HepG2 (cell line): ENCODE results near the gene SLCO3A1. TPM values are rescaled to one million over a fixed set of nuclear protein-coding genes. Genes with fewer than 3 reads are reported as not detected.

Experiments used
- EHMT2 ChIP-seq: fragments of 200-600 bp; sonication (generic); IDR thresholded peaks from 2 replicates; pipeline ENCODE4 v1.7.0; 2017; ENCODE audit warnings: antibody characterized with exemption, low read depth, low read length, borderline replicate concordance
- GLMP ChIP-seq: sonication (generic); formaldehyde crosslinking; IDR thresholded peaks from 2 replicates; pipeline ENCODE4 v1.9.0; 2021; ENCODE audit warnings: missing genetic modification reagents, mild to moderate bottlenecking, borderline replicate concordance
- TBX3 ChIP-seq: fragments of 450-650 bp; IDR thresholded peaks from 2 replicates; pipeline ENCODE4 v1.6.1; 2017; ENCODE audit warnings: antibody characterized with exemption, mild to moderate bottlenecking, inconsistent platforms, borderline replicate concordance
- ZFP36L1 ChIP-seq: sonication (generic); formaldehyde crosslinking; IDR thresholded peaks from 2 replicates; pipeline ENCODE4 v1.8.0; 2022; ENCODE audit warnings: mild to moderate bottlenecking, missing genetic modification reagents, moderate library complexity
- ZNF326 ChIP-seq: sonication (generic); formaldehyde crosslinking; IDR thresholded peaks from 2 replicates; pipeline ENCODE4 v1.4.0; 2020; ENCODE audit warnings: missing genetic modification reagents, borderline replicate concordance
- ZNF431 ChIP-seq: sonication (generic); formaldehyde crosslinking; IDR thresholded peaks from 2 replicates; pipeline ENCODE4 v1.9.0; 2022; ENCODE audit warnings: missing genetic modification reagents, low read depth, mild to moderate bottlenecking, borderline replicate concordance
- ZNF513 ChIP-seq: sonication (generic); formaldehyde crosslinking; conservative IDR thresholded peaks from 2 replicates; pipeline ENCODE4 v1.5.0; 2020; ENCODE audit warnings: missing genetic modification reagents
- ZNF558 ChIP-seq: sonication (generic); formaldehyde crosslinking; IDR thresholded peaks from 2 replicates; pipeline ENCODE4 v1.9.0; 2022; ENCODE audit warnings: mild to moderate bottlenecking, missing genetic modification reagents, borderline replicate concordance
- ZNF577 ChIP-seq: sonication (generic); formaldehyde crosslinking; IDR thresholded peaks from 2 replicates; pipeline ENCODE4 v1.4.0; 2020; ENCODE audit warnings: mild to moderate bottlenecking, low read depth, missing genetic modification reagents, borderline replicate concordance
- ZNF607 ChIP-seq: sonication (generic); formaldehyde crosslinking; IDR thresholded peaks from 2 replicates; pipeline ENCODE4 v1.5.1; 2020; ENCODE audit warnings: missing genetic modification reagents, mild to moderate bottlenecking, borderline replicate concordance
- ZNF644 ChIP-seq: IDR thresholded peaks from 2 replicates; pipeline ENCODE4 v1.6.1; 2016; ENCODE audit warnings: low read depth
- ZNF747 ChIP-seq: sonication (generic); formaldehyde crosslinking; IDR thresholded peaks from 2 replicates; pipeline ENCODE4 v1.8.1; 2023; ENCODE audit warnings: missing genetic modification reagents, mild to moderate bottlenecking, borderline replicate concordance
- ZNF761 ChIP-seq: sonication (generic); formaldehyde crosslinking; conservative IDR thresholded peaks from 2 replicates; pipeline ENCODE4 v1.4.0; 2020; ENCODE audit warnings: mild to moderate bottlenecking, missing genetic modification reagents
- ZNF850 ChIP-seq: sonication (generic); formaldehyde crosslinking; conservative IDR thresholded peaks from 2 replicates; pipeline ENCODE4 v1.9.0; 2021; ENCODE audit warnings: mild to moderate bottlenecking, missing genetic modification reagents
- polyA plus RNA-seq, 8 experiments: library from polyadenylated mRNA; depleted of rRNA in 3 of 8; stranded (reverse) in 7 of 8; unstranded in 1 of 8; fragments of >200 nt; fragmentation: Illumina TruSeq in 4 of 8; extraction: Trizol in 4 of 8; gene quantifications; 2 replicates each; pipeline versions ENCODE4 v1.2.1 to v1.2.3, GENCODE V29; 2011 to 2016; ENCODE audit warnings: low read depth in 4 of 8, missing spikeins in 1 of 8, mixed read lengths in 1 of 8; ENCODE audit not compliant: insufficient read depth in 1 of 8
- total RNA-seq, 5 experiments: library from RNA; depleted of rRNA; stranded (reverse); fragments of >200 nt; fragmentation: Illumina TruSeq; extraction: Trizol; gene quantifications; 2 replicates each; pipeline ENCODE4 v1.2.3, GENCODE V29; 2016; ENCODE audit warnings: low read depth in 1 of 5
- TF ChIP-seq, protein P1 (sequence below): sonication (generic); formaldehyde crosslinking; conservative IDR thresholded peaks from 2 replicates; pipeline ENCODE4 v1.8.0; 2022; ENCODE audit warnings: missing genetic modification reagents
- TF ChIP-seq, protein P2 (sequence below): sonication (generic); formaldehyde crosslinking; IDR thresholded peaks from 2 replicates; pipeline ENCODE4 v1.8.0; 2022; ENCODE audit warnings: mild to moderate bottlenecking, missing genetic modification reagents, moderate library complexity
- TF ChIP-seq, protein P3 (sequence below): IDR thresholded peaks from 2 replicates; pipeline ENCODE4 v1.6.1; 2016; ENCODE audit warnings: missing biosample characterization, missing genetic modification reagents, low read depth
- TF ChIP-seq, protein P4 (sequence below): sonication (generic); formaldehyde crosslinking; IDR thresholded peaks from 2 replicates; pipeline ENCODE4 v1.4.0; 2020; ENCODE audit warnings: mild to moderate bottlenecking, missing genetic modification reagents
- TF ChIP-seq, protein P5 (sequence below): sonication (generic); formaldehyde crosslinking; IDR thresholded peaks from 2 replicates; pipeline ENCODE4 v1.5.0; 2020; ENCODE audit warnings: missing genetic modification reagents

SLCO3A1 gene
- total and polyA plus RNA-seq, 2 of the 13 experiments (the other 11 are each of a cell fraction or from before 2014, with no cell fraction given) = 0.02 TPM; not detected in 1

DNA sequence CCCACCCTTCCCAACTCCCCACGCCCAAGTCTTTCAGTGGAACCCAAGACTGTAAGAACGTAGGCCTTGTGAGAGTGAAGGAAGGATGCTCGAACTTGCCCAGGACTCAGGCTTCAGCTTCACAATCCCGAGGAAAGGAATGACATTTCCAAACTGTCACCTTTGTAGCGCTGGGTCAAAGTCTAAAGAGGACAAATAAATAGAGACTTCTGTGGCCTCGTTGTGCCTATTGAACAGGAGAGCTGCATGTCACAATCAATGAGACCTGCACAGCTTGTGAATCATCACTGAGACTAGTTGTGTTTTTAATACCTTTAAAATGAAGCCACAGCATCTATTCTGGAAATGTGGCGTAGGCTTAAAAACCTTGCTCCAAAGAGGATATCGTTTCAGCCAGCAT, 317.4 kb downstream of the SLCO3A1 start (continued):
- TF ChIP-seq ZNF761 = no peak
- TF ChIP-seq ZNF326 (CRISPR knock-in tag) = no peak
- TF ChIP-seq, protein P1, sequence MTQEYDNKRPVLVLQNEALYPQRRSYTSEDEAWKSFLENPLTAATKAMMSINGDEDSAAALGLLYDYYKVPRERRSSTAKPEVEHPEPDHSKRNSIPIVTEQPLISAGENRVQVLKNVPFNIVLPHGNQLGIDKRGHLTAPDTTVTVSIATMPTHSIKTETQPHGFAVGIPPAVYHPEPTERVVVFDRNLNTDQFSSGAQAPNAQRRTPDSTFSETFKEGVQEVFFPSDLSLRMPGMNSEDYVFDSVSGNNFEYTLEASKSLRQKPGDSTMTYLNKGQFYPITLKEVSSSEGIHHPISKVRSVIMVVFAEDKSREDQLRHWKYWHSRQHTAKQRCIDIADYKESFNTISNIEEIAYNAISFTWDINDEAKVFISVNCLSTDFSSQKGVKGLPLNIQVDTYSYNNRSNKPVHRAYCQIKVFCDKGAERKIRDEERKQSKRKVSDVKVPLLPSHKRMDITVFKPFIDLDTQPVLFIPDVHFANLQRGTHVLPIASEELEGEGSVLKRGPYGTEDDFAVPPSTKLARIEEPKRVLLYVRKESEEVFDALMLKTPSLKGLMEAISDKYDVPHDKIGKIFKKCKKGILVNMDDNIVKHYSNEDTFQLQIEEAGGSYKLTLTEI (CRISPR knock-in tag) = no peak
- TF ChIP-seq GLMP (CRISPR knock-in tag) = no peak
- TF ChIP-seq, protein P2, sequence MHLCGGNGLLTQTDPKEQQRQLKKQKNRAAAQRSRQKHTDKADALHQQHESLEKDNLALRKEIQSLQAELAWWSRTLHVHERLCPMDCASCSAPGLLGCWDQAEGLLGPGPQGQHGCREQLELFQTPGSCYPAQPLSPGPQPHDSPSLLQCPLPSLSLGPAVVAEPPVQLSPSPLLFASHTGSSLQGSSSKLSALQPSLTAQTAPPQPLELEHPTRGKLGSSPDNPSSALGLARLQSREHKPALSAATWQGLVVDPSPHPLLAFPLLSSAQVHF (CRISPR knock-in tag) = no peak
- TF ChIP-seq, protein P3, sequence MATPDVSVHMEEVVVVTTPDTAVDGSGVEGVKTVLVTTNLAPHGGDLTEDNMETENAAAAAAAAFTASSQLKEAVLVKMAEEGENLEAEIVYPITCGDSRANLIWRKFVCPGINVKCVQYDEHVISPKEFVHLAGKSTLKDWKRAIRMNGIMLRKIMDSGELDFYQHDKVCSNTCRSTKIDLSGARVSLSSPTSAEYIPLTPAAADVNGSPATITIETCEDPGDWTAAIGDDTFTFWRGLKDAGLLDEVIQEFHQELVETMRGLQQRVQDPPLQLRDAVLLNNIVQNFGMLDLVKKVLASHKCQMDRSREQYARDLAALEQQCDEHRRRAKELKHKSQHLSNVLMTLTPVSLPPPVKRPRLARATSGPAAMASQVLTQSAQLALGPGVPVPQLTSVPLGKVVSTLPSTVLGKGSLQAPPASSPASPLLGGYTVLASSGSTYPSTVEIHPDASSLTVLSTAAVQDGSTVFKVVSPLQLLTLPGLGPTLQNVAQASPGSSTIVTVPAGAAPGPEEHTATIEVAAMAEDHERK (CRISPR knock-in tag) = no peak
- TF ChIP-seq ZNF577 (CRISPR knock-in tag) = no peak
- TF ChIP-seq TBX3 = no peak
- TF ChIP-seq EHMT2 = no peak; the same call in 1 of the 2 replicates
- TF ChIP-seq, protein P4, sequence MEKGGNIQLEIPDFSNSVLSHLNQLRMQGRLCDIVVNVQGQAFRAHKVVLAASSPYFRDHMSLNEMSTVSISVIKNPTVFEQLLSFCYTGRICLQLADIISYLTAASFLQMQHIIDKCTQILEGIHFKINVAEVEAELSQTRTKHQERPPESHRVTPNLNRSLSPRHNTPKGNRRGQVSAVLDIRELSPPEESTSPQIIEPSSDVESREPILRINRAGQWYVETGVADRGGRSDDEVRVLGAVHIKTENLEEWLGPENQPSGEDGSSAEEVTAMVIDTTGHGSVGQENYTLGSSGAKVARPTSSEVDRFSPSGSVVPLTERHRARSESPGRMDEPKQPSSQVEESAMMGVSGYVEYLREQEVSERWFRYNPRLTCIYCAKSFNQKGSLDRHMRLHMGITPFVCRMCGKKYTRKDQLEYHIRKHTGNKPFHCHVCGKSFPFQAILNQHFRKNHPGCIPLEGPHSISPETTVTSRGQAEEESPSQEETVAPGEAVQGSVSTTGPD (CRISPR knock-in tag) = no peak
- TF ChIP-seq ZNF644 = 0 out of 2 replicates have a peak, but pooled peaks have one; percentile 46
- no peak for TF ChIP-seq ZNF513 (CRISPR knock-in tag)
- no peak for TF ChIP-seq ZNF431
- no peak for TF ChIP-seq ZNF607
- TF ChIP-seq, protein P5, sequence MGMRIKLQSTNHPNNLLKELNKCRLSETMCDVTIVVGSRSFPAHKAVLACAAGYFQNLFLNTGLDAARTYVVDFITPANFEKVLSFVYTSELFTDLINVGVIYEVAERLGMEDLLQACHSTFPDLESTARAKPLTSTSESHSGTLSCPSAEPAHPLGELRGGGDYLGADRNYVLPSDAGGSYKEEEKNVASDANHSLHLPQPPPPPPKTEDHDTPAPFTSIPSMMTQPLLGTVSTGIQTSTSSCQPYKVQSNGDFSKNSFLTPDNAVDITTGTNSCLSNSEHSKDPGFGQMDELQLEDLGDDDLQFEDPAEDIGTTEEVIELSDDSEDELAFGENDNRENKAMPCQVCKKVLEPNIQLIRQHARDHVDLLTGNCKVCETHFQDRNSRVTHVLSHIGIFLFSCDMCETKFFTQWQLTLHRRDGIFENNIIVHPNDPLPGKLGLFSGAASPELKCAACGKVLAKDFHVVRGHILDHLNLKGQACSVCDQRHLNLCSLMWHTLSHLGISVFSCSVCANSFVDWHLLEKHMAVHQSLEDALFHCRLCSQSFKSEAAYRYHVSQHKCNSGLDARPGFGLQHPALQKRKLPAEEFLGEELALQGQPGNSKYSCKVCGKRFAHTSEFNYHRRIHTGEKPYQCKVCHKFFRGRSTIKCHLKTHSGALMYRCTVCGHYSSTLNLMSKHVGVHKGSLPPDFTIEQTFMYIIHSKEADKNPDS = no peak
- TF ChIP-seq ZFP36L1 = no peak
- TF ChIP-seq ZNF558 (CRISPR knock-in tag) = no peak
- TF ChIP-seq ZNF747 (CRISPR knock-in tag) = no peak
- TF ChIP-seq ZNF850 (CRISPR knock-in tag) = no peak
